CD4-positive, CD25-positive, alpha-beta regulatory T cell (primary cell): ENCODE measurements around the gene METTL9. TPM values are rescaled to one million over a fixed set of nuclear protein-coding genes. Genes with fewer than 3 reads are reported as not detected.
A peak's percentile ranks its signal among the peaks of the same experiment; 100 is the strongest.
"Not testable (repeated sequence)": the region's sequence is repeated elsewhere in the genome, so short reads cannot be mapped to it uniquely, and the experiment has no call there.

ENCODE experiments used
- ATAC-seq, 2 donors: fragments of 150-1000 bp; cut with Tn5 transposase; one replicate each; pipeline ENCODE4 v1.10.0; 2021; ENCODE audit warnings: low read depth in 2 of 2, moderate number of reproducible peaks in 2 of 2, moderate library complexity in 1 of 2
- DNase-seq, 3 donors: peaks; one replicate each; pipeline versions ENCODE4 v3.0.0 to v3.0.0-alpha.2; 2012 to 2022; ENCODE audit warnings: mixed read lengths in 1 of 3
- H3K27ac ChIP-seq: one replicate; pipeline ENCODE4 v1.7.0; 2013; ENCODE audit warnings: mild to moderate bottlenecking, low read length; ENCODE audit not compliant: insufficient read depth, poor library complexity, severe bottlenecking
- H3K27me3 ChIP-seq: one replicate; pipeline ENCODE4 v1.7.0; 2013; ENCODE audit warnings: low read length; ENCODE audit not compliant: control insufficient read depth, insufficient read depth
- H3K36me3 ChIP-seq: one replicate; pipeline ENCODE4 v1.7.0; 2013; ENCODE audit warnings: mild to moderate bottlenecking, low read length, moderate library complexity; ENCODE audit not compliant: control insufficient read depth, insufficient read depth
- H3K4me1 ChIP-seq: 2 replicates; pipeline ENCODE4 v1.7.0; 2013; ENCODE audit warnings: mild to moderate bottlenecking, low read length; ENCODE audit not compliant: insufficient read depth, control insufficient read depth, poor library complexity, severe bottlenecking
- H3K4me3 ChIP-seq: one replicate; pipeline ENCODE4 v1.7.0; 2013; ENCODE audit warnings: low read depth, mild to moderate bottlenecking, low read length, moderate library complexity
- H3K9me3 ChIP-seq, 2 experiments: 1 replicate in 1 of 2; 2 replicates in 1 of 2; pipeline ENCODE4 v1.7.0; 2013; ENCODE audit warnings: low read length in 2 of 2, mild to moderate bottlenecking in 1 of 2, moderate library complexity in 1 of 2; ENCODE audit not compliant: control insufficient read depth in 2 of 2
- H3K27ac Mint-ChIP-seq, 3 donors: one replicate each; pipeline ENCODE4 v1.8.0; 2020 to 2022; ENCODE audit warnings: mild to moderate bottlenecking in 3 of 3, mixed read lengths in 3 of 3, moderate library complexity in 2 of 3
- H3K27me3 Mint-ChIP-seq: one replicate; pipeline ENCODE4 v1.8.0; 2022; ENCODE audit warnings: mild to moderate bottlenecking, mixed read lengths
- H3K36me3 Mint-ChIP-seq: one replicate; pipeline ENCODE4 v1.8.0; 2020; ENCODE audit warnings: mixed read lengths
- H3K4me1 Mint-ChIP-seq, 4 donors: one replicate each; pipeline ENCODE4 v1.8.0; 2020 to 2022; ENCODE audit warnings: mixed read lengths in 4 of 4, mild to moderate bottlenecking in 1 of 4
- H3K4me3 Mint-ChIP-seq, 4 donors: one replicate each; pipeline ENCODE4 v1.8.0; 2020 to 2022; ENCODE audit warnings: mild to moderate bottlenecking in 4 of 4, mixed read lengths in 4 of 4, moderate library complexity in 3 of 4
- H3K9me3 Mint-ChIP-seq, 7 donors: one replicate each; pipeline ENCODE4 v1.8.0; 2020 to 2022; ENCODE audit warnings: mixed read lengths in 7 of 7, mild to moderate bottlenecking in 3 of 7, moderate library complexity in 2 of 7
- polyA plus RNA-seq, 4 donors: library from polyadenylated mRNA; unstranded; fragments of 300-500 nt; fragmentation: Illumina TruSeq; gene quantifications; one replicate each; pipeline ENCODE4 v1.2.3, GENCODE V29; 2021
- total RNA-seq: library from RNA; stranded (reverse); gene quantifications from one replicate; pipeline ENCODE4 v1.2.3, GENCODE V29; 2022

METTL9 gene
- total RNA-seq, result 69.9 TPM
- polyA plus RNA-seq, result 100 to 1,000 TPM; 108 to 141 (median 123) TPM

- H3K4me3 ChIP-seq, result peak within 1 kb of the TSS; percentile 96
- ATAC-seq (peak; percentile 93 to 95), DNase-seq (peak; percentile 90 to 98 (median 95))
- H3K4me1 ChIP-seq, result peaks cover 44% of the 10 kb centered on the region
- no peaks in the 10 kb centered on the region for H3K9me3 ChIP-seq
- H3K36me3 ChIP-seq, result peaks cover 3% of the 10 kb centered on the region
- peak within 1 kb of the TSS; percentile 91 to 99 (median 95) for H3K4me3 Mint-ChIP-seq
- H3K27me3 Mint-ChIP-seq, result no peaks in the 10 kb centered on the region
- H3K4me1 Mint-ChIP-seq, result peaks cover 33 to 66% (median 49%) of the 10 kb centered on the region in 4 donors
- no peaks in the 10 kb centered on the region for H3K36me3 Mint-ChIP-seq
- peak within 1 kb of the TSS; percentile 95 to 97 (median 96) for H3K27ac Mint-ChIP-seq
- H3K27me3 ChIP-seq, result no peaks in the 10 kb centered on the region
- H3K9me3 Mint-ChIP-seq, result no peaks in the 10 kb centered on the region
- H3K27ac ChIP-seq, result peak within 1 kb of the TSS; percentile 88
These were observed at the start of gene METTL9 for GRCh38 chr16:21599122-21600030. TSS of gene METTL9 (plus strand) at chr16:21599577. CDS start at chr16:21599734, 157 bp downstream.

GRCh38 chr16:21549975-21550374 is 49.4 kb upstream of the METTL9 start:
- H3K36me3 Mint-ChIP-seq, H3K4me3 ChIP-seq, H3K27ac ChIP-seq, ATAC-seq, H3K4me3 Mint-ChIP-seq, H3K36me3 ChIP-seq, H3K4me1 ChIP-seq, H3K27me3 Mint-ChIP-seq, H3K27me3 ChIP-seq, H3K27ac Mint-ChIP-seq, DNase-seq, H3K9me3 Mint-ChIP-seq, H3K9me3 ChIP-seq: not testable (repeated sequence)
- H3K4me1 Mint-ChIP-seq, result peaks cover 4 to 10% (median 6%) of the 10 kb centered on the region in 4 donors

- not testable (repeated sequence) for H3K4me1 ChIP-seq, H3K27me3 Mint-ChIP-seq, H3K27ac Mint-ChIP-seq, H3K4me3 Mint-ChIP-seq, H3K4me3 ChIP-seq, H3K27me3 ChIP-seq, H3K36me3 ChIP-seq, ATAC-seq, H3K36me3 Mint-ChIP-seq, DNase-seq, H3K9me3 ChIP-seq, H3K9me3 Mint-ChIP-seq, H3K27ac ChIP-seq
- H3K4me1 Mint-ChIP-seq, result peaks cover 4 to 15% (median 7%) of the 10 kb centered on the region in 4 donors
These were observed 48.9 kb upstream of the METTL9 start for GRCh38 chr16:21550435-21550834.

- H3K27ac ChIP-seq, H3K36me3 ChIP-seq, H3K27me3 Mint-ChIP-seq, H3K27me3 ChIP-seq, H3K4me3 Mint-ChIP-seq, H3K4me1 ChIP-seq, H3K4me3 ChIP-seq, ATAC-seq, H3K9me3 ChIP-seq, H3K36me3 Mint-ChIP-seq, DNase-seq, H3K27ac Mint-ChIP-seq, H3K9me3 Mint-ChIP-seq: not testable (repeated sequence)
- H3K4me1 Mint-ChIP-seq, result peaks cover 4 to 15% (median 7%) of the 10 kb centered on the region in 4 donors
These were observed 48.3 kb upstream of the METTL9 start for GRCh38 chr16:21551076-21551475.

- DNase-seq, result not testable (repeated sequence)
These were observed 47.8 kb upstream of the METTL9 start for GRCh38 chr16:21551600-21551999.

GRCh38 chr16:21553481-21554296 is 45.7 kb upstream of the METTL9 start:
- not testable (repeated sequence) for H3K9me3 ChIP-seq, H3K4me3 ChIP-seq, DNase-seq, H3K27me3 ChIP-seq, H3K4me3 Mint-ChIP-seq, H3K9me3 Mint-ChIP-seq, H3K4me1 ChIP-seq, ATAC-seq, H3K36me3 ChIP-seq, H3K36me3 Mint-ChIP-seq, H3K27me3 Mint-ChIP-seq, H3K27ac ChIP-seq
- peak overlapping the region in 1 of 3 donors; percentile 9 for H3K27ac Mint-ChIP-seq
- H3K4me1 Mint-ChIP-seq, result peaks cover 4 to 15% (median 7%) of the 10 kb centered on the region in 4 donors

More at GRCh38 chr16:21551600-21551999, 47.8 kb upstream of the METTL9 start:
- H3K4me1 Mint-ChIP-seq, result peaks cover 4 to 15% (median 7%) of the 10 kb centered on the region in 4 donors
- H3K4me1 ChIP-seq, H3K27me3 Mint-ChIP-seq, H3K36me3 ChIP-seq, H3K27ac Mint-ChIP-seq, H3K36me3 Mint-ChIP-seq, ATAC-seq, H3K27me3 ChIP-seq, H3K27ac ChIP-seq, H3K9me3 ChIP-seq, H3K4me3 ChIP-seq, H3K9me3 Mint-ChIP-seq, H3K4me3 Mint-ChIP-seq: not testable (repeated sequence)

GRCh38 chr16:21554795-21555585 is 44.4 kb upstream of the METTL9 start:
- Histone ChIP-seq H3K27ac (no peak overlapping the region), H3K4me1 (peaks cover 10% of the 10 kb centered on the region), H3K36me3 (no peaks in the 10 kb centered on the region), H3K4me3 (peak overlapping the region; percentile 45), H3K9me3 (no peaks in the 10 kb centered on the region), H3K27me3 (no peaks in the 10 kb centered on the region)
- ATAC-seq, result peak; percentile 87 to 93
- Mint-ChIP-seq H3K4me1 (peaks cover 4 to 15% (median 7%) of the 10 kb centered on the region in 4 donors), H3K27me3 (no peaks in the 10 kb centered on the region), H3K9me3 (no peaks in the 10 kb centered on the region), H3K27ac (peak overlapping the region; percentile 44 to 77 (median 62)), H3K36me3 (no peaks in the 10 kb centered on the region), H3K4me3 (peak overlapping the region in 2 of 4 donors; percentile 68 to 80)
- DNase-seq, result peak; percentile 75 to 90 (median 89)
